NCI-H1417 treated with DMSO at 0.1 percent for 48 hours (cell line): Measurements from ENCODE around the gene PRDX1.

Experiments
- DNase-seq: peaks from one replicate; lab custom pipeline; 2025; lab: John Stamatoyannopoulos, UW

Gene PRDX1

DNA sequence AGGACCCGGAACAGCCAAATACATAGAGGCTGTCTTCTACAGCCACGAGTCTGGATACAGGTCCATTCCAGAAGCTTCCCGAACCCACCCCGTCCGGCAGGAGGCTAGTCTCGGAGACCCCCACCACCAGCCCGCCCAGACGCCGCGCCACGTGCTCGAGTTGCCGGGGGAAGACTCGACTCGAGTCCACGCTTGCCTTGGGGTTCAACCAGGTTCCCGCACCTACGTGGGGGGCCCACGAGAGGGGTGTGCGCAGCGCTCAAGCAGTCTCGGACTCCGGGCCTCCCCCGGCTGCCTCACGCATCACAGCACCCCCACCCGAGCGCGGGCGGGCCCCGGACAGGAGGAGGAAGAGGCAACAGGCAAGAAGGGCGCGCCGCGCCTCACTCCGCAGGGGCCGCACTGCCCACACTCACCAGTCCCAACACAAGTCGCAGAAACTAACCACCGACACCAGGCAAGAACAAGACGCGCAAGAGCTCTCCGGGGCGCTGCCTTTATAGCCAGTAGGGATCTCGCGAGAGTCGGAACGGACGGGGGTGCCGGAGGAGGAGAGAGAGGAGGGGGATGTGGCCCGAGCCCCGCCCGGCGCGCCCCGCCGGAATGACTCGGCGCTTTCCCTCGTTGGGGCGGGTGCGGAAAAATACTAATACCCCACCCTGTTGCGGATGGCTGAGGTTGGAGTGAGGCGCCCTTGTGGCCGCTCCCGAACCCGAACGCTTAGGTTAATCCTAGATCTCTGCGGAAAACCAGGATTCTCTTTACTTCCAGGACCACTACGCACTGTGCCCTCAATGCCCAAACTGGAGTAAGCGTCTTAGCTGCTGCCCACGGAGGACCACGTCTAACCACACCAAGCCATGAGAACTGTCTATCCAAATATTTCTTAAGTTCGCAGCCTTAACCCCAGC is at the start of gene PRDX1:
PRDX1 (minus strand) TSS at position 472 of the 911 bp plus-strand sequence. CDS start 2,841 bp downstream, outside the sequence.
- peak; percentile 86 for DNase-seq

DNA sequence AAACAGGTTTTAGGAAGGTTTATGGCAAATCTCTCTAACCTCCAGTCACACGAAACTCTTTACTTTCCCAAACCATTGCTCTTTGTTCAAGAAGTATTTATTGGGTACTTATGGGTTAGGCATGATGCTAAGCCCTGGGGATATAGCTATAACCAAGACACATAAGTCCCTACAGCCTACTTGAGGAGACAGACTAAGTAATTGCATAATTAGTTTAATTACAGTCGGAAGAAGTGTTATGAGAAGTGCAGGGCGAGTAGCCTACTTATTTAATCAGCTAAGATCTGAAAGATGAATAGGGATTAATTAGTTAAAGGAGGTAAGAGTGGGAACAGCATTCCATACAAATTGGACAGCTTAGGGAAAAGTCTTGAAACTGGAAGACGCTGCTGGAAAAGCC is 48.9 kb upstream of the PRDX1 start:
- no peak for DNase-seq

DNA sequence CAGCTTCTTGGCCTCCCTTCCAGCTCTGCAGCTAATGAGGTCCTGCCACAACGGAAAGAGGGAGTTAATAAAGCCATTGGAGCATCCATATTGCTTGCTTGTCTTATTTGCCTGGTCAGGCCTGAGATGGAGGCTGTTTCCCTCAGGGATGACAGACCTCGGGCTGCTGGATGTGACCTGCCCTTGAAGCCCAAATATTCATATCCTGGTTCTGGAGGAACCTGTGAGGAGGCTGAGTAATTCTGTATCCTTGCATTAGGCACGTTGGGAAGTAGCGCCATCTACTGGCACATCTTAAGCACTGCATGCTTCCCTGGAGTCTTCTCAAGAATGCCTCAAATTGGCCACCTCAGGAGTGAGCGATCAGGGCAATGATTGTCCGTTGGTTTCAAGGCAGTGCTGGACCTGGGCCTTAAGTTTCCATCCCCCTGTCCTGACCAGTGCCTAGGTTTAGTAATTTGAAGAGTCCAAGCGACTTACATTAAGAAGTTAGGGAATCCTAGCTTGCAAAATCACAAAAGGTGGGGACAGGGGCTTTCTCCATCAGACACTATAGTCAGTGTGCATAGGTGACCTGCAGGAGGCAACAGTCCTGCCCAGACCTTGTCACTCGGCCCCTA is 48.4 kb upstream of the PRDX1 start:
- DNase-seq: no peak

DNA sequence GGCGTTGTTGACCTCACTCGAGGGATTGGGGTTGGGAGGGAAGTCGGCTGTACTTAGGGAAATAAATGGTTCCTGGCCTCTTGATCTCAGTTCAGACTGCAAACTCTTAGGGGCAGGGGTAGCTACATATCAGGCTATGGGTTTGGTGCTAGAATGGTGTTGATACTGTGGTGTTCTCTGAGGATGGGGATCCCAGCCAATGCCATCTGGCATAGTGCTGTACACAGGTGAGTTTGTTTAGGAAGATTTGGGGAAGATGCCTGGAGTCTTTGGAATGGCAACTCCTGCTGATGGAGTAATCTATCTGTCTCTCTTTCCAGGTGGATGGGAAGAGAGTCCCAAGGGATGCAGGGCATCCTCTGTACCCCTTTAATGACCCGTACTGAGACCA is 47.9 kb upstream of the PRDX1 start:
- no peak for DNase-seq

DNA sequence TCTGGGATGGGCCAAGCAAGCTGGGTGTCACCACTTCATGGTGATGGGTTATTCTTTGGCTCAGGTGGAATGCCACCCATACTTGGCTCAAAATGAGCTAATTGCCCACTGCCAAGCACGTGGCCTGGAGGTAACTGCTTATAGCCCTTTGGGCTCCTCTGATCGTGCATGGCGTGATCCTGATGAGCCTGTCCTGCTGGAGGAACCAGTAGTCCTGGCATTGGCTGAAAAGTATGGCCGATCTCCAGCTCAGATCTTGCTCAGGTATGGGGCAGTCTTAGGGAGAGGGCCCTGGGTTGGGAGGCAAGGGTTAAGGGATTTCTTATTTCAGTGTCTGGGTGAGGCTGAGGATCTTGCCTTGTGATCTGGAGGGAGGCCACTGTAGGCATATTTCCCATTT is 46.7 kb upstream of the PRDX1 start:
- DNase-seq: no peak

DNA sequence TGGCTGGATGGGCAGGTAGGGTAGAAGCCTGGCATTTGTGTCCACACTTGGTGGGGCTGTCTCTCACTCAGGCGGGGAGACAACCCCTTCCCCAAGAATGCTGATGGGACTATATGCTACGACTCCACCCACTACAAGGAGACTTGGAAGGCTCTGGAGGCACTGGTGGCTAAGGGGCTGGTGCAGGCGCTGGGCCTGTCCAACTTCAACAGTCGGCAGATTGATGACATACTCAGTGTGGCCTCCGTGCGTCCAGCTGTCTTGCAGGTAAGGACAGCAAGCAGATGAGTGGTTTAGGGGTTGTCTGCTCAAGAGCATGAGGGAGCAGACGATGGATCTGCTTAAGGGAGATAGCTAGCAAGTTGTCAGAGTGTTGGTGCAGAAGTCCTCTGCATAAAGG is 46.2 kb upstream of the PRDX1 start:
- no peak for DNase-seq

DNA sequence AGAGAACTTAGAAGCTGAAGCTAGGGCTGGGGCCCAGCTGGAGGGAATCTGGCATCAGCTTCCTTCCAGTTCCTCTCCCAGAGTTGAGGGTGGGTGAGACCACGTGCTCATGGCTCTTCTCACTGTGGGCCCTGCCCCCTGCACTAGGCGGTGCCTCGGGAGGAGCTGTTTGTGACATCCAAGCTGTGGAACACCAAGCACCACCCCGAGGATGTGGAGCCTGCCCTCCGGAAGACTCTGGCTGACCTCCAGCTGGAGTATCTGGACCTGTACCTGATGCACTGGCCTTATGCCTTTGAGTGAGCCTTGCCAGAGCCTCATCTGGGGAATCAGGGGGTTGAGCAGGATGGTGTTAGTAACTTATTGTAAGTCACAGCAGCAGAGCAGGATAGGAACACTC is 45.0 kb upstream of the PRDX1 start:
- no peak for DNase-seq

DNA sequence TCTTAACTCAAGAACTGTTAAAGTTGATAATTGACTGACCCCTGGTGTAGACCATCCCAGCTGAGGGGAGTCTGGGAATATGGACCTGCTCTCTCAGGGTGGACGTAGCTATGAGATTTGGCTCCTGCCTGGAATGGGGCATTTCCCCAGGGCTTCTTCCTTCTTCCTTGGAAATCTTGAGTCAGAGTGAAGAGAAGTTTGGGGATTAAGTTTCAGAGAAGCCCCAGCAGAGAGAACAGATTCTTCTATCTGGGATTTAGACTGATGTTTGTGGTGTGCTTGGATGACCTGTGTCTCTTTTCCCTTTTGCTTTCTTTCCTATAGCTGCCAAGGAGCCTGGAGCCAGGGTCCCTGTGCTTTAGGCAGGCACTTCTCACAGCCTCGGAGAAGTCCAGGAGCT is 42.2 kb upstream of the PRDX1 start:
- no peak for DNase-seq

DNA sequence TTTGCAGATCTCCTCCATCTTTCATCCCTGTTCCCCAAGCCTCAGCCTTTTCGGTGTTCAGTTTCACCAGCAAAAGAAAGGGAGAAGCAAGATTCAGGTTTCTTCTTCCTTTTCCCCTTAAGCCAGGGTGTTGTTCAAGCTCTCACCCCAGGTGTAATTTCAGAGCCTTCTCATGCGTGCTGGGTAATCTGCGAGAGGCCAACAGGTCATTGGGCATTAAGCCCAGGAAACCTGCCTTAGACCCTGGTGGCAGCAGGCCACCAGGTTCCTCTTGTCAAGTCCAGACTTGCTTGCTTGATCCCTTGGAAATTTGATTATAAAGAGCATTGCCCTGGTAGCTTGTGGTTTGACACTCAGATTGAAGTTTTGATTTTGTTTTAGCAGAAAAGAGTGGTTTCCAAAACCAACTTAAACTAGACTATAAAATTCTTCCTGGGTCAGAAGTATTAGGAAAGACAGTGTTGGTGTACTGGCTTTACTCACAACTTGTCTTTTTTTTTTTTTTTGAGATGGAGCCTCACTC is 35.8 kb upstream of the PRDX1 start:
- no peak for DNase-seq

DNA sequence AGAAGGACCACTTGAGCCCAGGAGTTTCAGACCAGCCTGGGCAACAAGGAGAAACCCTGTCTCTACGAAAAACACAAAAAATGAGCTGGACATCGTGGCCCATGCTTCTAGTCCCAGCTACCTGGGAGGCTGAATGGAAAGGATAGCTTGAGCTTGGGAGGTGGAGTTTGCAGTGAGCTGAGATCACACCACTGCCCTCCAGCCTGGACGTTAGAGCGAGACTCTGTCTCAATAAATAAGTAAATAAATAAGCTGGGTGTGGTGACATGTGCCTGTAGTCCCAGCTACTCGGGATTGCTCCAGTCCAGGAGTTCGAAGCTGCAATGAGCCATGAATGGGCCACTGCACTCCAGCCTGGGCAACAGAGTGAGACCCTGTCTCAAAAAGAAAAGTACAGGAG is 32.5 kb upstream of the PRDX1 start:
- DNase-seq: no peak

DNA sequence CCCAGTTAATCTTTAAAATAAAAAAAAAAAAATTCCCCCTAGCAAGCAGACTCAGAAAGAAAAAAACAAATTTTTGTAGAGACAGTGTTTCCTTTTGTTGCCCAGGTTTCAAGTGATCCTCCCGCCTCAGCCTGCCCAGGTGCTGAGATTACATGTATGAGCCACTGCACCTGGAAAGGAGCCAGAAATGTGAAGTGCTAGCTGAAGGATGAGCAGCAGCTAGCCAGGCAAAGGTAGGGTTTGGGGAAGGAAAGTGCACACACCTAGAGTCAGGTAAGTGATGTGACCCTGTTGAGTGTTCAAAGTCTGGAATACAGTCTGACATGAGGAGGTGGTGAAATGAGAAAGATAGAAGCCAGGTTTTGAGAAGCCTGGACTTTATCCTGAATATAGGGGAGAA is 30.6 kb upstream of the PRDX1 start:
- DNase-seq: no peak

DNA sequence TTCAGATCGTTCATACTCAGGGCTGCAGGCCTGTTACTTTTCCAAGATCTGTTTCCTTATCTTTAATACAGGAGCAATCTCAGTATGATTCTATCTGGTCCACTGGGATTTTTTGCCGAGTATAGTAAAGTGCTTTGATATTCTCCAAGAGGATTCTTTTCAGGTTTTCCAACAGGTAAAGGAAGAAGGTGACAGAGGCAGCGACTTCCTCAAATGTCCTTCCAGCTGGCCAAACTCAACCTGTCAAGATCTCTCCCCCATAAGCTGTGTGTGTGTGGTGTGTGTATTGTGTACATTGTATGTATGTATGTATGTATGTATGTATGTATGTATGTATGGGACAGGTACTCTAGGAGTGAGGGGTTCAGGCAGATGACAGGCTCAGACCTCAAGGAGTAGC is 30.0 kb upstream of the PRDX1 start:
- no peak for DNase-seq

DNA sequence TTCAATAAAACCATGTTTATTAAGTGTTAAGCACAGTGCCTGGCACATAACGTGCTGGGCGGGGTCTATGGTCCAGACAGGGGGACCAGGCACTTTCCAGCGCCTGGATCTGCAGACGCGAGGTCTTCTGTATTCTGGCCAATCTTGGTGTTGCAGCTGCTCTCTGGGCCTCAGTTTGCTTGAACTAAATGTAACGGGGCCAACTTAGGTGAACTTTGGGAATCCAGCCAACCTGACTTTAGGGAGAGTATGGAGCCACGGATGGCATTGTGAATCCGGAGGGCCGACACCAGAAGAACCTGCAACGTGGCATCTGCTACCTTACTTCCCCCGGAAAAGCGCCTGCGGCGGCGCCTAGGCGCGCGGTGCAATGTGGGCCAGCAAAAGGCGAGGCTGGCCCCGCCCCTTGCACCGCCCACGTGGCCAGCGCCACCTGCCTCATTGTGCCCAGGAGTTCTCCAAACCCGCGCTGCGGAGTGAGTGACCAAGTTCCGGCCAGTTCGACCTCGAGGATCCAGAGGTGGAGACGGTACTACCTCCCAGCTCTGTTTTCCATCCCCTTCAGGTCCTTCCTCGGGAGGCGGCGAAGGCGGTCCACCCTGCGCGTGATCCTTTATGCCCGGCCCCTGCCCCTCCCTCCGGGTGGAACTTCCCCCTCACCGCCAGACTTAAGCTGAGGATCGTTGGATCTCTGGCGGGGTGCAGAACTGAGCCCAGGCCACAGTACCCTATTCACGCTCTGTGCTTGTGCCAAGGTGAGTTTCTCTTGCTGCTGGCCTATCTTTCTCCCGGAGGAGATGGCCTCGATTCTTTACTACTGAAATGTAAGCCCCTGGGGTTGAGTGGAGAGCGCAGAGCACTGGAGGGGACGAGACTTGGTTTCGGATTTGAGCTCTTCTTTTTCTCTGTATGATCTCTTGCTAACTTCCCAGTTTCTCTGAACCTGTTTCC is 29.0 kb upstream of the PRDX1 start, which contains the start of gene AKR1A1:
AKR1A1 (plus strand) TSS at position 426 of the 951 bp plus-strand sequence. CDS start 10,969 bp downstream, outside the sequence.
- peak; percentile 70 for DNase-seq

DNA sequence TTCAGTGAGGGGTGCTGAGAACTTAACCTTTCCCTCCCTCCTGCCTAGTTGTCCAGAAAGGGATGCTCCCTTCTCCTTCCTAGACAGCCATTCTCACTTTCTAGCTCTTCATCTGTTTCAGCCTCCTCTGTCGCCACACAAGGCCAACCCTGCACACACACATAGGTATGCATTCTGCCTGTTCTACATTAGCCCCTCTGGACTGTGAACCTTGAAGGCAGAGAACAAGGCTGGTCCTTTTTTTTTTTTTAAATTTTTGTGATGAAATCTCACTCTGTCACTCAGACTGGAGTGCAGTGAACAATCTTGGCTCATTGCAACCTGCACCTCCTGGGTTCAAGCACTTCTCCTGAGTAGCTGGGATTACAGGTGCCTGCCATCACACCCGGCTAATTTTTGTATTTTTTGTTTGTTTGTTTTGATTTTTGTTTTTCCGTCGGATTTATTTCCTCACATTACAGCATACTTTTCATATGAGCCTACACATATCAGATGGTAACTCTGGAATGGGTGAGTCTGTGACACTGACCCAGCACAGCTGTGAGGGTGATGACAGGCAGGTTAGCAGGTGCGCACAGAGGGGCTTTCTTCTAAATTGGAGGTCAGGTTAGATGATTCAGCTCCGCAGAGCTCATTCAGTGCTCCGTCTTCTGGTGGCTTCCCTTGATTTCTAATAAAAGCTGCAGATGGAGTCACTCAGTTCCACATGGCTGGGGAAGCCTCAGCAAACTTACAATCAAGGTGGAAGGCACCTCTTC is 24.0 kb upstream of the PRDX1 start:
- no peak for DNase-seq

DNA sequence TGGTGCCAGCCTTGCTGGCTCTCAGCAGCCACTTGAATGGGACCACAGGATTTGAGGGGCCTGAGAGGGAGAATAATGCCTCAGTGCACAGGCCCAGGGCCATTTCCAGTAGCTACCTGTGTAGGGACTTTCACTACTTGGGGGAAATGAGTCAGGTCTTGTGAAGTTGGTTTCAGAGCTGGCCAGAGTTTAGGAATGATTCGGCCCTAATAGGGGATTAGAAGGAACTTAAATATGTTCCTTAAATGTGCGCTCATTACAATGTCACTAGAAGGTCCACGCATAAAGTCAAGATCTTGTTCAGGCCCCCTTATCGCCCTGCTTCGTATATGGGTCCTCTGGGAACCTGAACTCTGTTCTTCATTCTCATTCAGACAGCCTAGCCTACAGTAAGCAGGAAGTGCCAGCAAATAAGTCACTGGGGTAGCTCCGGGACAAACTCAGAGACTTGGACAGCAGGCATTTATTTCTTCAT is 23.4 kb upstream of the PRDX1 start:
- no peak for DNase-seq

DNA sequence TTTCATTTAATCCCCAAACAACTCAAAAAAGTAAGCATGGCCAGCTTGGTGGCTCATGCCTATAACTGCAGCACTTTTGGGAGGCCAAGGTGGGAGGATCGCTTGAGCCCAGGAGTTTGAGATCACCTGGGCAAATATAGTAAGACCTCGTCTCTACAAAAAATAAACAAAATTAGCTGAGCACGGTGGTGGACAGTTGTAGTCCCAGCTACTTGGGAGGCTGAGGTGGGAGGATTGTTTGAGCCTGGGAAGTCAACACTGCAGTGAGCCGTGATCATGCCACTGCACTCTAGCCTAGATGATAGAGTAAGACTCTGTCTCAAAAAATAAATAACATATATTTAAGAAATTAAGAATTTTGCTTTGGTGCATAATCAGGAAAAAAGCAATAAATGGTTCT is 22.8 kb upstream of the PRDX1 start:
- no peak for DNase-seq

DNA sequence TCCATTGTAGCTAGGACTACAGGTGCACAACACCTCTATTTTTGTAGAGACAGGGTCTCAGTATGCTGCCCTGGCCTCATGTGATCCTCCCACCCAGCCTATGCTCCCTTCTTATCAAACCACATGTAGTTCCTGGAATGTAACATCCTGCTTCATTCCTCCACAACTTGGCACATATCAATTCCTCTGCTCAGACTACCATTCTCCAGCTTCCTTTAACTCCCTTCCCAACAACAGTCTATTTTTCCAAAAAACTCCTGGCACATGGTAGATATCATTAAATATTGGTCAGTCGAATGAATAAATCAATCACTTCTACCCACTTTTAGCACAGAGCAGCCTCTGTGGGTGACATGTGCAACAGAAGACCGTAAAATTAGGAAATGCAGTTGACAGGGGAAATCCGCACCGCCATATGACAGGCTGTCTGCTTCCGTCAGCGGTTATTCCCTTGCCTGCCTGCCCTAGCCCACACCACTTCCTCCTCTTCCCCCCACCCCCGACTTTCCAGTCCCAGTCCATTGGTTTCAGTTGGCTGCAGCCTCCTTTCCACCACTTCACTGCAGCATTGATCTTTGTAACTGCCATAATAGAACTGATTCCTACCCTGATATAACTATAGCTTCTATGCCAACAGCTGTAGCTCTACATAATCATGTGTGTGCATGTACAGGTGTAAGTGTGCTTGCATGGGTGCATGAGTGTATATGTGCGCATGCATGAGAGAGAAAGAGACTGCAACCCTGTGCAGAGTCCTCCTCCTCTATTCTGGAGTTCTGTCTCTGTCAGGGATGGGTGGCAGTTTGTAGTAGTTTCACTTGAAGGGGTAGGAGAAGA is 22.1 kb upstream of the PRDX1 start:
- DNase-seq: no peak

DNA sequence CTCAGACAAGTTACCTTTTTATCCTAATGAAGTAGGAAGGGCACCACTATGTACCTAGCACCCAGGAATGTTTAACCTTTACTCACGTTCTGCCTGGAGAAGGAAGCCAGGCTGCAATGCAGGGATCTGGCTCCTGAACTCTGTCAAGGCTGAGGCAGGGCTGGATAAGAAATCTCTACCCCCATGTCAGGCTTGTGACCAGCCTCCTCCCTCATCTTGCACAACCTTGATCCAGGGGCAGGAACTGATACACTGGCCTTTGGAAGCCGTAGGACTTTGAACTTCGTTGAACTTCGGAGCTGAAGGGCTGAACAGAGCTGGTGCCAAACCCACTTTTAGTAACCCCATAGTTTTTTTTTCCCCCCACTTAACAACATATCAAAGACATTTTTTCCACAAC is 20.9 kb upstream of the PRDX1 start:
- DNase-seq: no peak

DNA sequence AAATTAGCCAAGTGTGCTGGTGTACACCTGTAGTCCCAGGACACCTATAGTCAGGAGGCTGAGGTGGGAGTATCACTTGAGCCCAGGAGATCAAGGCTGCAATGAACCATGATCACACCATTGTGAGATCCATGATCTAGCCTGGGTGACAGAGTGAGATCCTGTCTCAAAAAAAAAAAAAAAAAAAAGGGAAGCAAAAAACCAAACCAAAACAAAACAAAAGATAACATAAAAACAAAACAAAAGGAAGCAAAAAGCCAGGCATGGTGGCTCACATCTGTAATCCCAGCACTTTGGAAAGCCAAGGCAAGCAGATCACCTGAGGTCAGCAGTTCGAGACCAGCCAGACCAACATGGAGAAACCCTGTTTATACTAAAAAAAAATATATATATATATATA is 19.5 kb upstream of the PRDX1 start:
- DNase-seq: no peak

DNA sequence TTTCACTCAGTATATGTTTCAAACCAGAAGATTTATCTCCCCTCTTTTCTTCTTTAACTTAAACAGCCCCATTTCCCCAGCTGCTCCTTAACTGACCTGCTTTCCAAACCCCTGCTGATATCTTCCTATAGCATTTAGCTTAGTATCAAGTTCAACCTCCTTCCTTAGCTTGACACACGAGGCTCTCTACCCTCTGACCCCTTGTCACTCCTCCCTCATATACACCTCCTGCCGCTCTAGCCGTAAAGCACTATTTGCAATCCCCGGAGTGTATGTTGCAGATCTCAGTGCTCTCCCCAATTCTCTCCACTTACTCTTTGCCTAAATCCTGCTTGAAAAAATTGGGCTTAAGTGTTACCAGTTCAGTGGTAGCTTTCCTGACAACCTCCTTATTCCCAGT is 15.2 kb upstream of the PRDX1 start:
- no peak for DNase-seq
